Measurements from ENCODE around the gene STK11. TPM values are rescaled to one million over a fixed set of nuclear protein-coding genes. Genes with fewer than 3 reads are reported as not detected.
A peak's percentile ranks its signal among the peaks of the same experiment; 100 is the strongest.

Gene STK11
- total and polyA plus RNA-seq, 2 of the 4 experiments (the other 2 are of a cell fraction), result 39.3 to 42.8 TPM

DNA sequence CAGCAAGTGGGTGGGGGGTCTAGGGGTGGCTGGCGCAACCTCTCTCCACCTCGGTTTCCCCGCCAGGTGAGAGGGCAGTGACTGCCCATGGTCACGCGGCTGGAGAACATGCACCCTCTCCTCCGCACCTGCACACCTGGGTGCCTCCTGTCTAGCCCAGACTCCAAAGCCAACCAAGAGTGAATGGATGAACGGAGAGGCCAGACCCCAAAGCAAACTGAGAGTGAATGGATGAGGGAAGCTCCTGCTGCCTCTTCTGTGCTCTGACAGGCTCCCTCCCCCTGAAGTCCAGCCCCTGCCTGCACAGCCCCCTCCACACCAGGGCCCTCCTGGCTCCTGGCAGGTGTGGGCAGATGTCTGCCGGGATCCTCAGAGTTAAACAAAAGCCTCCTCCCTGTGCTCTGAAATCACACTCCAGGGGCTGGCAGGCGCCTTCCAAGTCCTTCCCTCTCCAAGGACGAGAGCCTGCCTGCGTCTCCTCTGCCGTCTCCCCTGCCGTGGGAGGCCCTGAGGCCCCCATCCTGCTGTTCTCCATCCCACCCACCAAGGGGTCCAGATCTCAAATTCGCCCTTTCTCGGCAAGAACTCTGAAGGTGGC is 33.7 kb upstream of the STK11 start:
- peak overlapping the region; percentile 82 for H2AK9ac ChIP-seq (replicated peaks; ENCODE audit: low read depth, low read length, poor library complexity)
- H3K14ac ChIP-seq (replicated peaks; ENCODE audit: low read depth, low read length), result peak overlapping the region; percentile 81
- POLR2A ChIA-PET (ENCODE audit: unreplicated experiment), result no interaction called here
- in situ Hi-C loops (cut with MboI; ENCODE audit: low sequenced_read_pairs) (no loop called here), intact Hi-C loops (cut with micrococcal nuclease) (loop anchor here (5.0 kb wide), 1 partner anchor 40 kb away; no protein-coding TSS in a partner anchor), dilution Hi-C loops (cut with HindIII; ENCODE audit: low sequenced_read_pairs, unreplicated experiment) (no loop called here)
- CTCF ChIA-PET, result no interaction called here
- H3K23ac ChIP-seq (ENCODE audit: low read depth, low read length), result peak overlapping the region; percentile 76
- peaks cover 7% of the 10 kb centered on the region for H3K36me3 ChIP-seq (ENCODE audit: control insufficient read depth, insufficient read depth, low read length)
- H3K27ac ChIP-seq (ENCODE audit: insufficient read depth, low read length), result peak overlapping the region; percentile 99
- peak overlapping the region; percentile 68 to 92; a peak in 3 of 4 replicates for H4K8ac ChIP-seq (ENCODE audit: low read depth in 2 of 2, low read length in 2 of 2)
- H4K91ac ChIP-seq (ENCODE audit: insufficient read depth, low read depth, low read length), result peak overlapping the region; percentile 92
- H3K4me1 ChIP-seq (ENCODE audit: control insufficient read depth, insufficient read depth, low read length), result peaks cover 37% of the 10 kb centered on the region
- H3K9me1 ChIP-seq (ENCODE audit: insufficient read depth, low read length), result peaks cover 20% of the 10 kb centered on the region
- H3K4me2 ChIP-seq (ENCODE audit: low read depth, low read length), result peak overlapping the region; percentile 90
- peaks cover 53% of the 10 kb centered on the region for H4K20me1 ChIP-seq (ENCODE audit: insufficient read depth, low read length)
- no peak for TF ChIP-seq CEBPB (IDR thresholded peaks at IDR 0.05; ENCODE audit: low read depth, low read length)
- TF ChIP-seq BHLHE40 (IDR thresholded peaks at IDR 0.05; ENCODE audit: low read depth, low read length), result no peak
- TF ChIP-seq FOS (IDR thresholded peaks at IDR 0.05; ENCODE audit: low read depth, low read length), result no peak
- TF ChIP-seq, protein P1, sequence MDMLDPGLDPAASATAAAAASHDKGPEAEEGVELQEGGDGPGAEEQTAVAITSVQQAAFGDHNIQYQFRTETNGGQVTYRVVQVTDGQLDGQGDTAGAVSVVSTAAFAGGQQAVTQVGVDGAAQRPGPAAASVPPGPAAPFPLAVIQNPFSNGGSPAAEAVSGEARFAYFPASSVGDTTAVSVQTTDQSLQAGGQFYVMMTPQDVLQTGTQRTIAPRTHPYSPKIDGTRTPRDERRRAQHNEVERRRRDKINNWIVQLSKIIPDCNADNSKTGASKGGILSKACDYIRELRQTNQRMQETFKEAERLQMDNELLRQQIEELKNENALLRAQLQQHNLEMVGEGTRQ (IDR thresholded peaks at IDR 0.05; ENCODE audit: low read depth, low read length), result no peak
- TF ChIP-seq SMC3 (IDR thresholded peaks at IDR 0.05; ENCODE audit: low read depth, low read length), result no peak
- no peak for TF ChIP-seq RFX5 (IDR thresholded peaks at IDR 0.05; ENCODE audit: low read depth, low read length)
- TF ChIP-seq CTCF (conservative IDR thresholded peaks at IDR 0.05; ENCODE audit: low read depth, low read length), result no peak
- TF ChIP-seq MAFK (IDR thresholded peaks at IDR 0.05; ENCODE audit: low read depth, low read length), result no peak
- TF ChIP-seq NFE2L2 (IDR thresholded peaks at IDR 0.05; ENCODE audit: low read depth, low read length), result no peak
- no peak for TF ChIP-seq POLR2A (IDR thresholded peaks at IDR 0.05; ENCODE audit: low read depth, low read length)
- no peak for TF ChIP-seq MXI1 (IDR thresholded peaks at IDR 0.05; ENCODE audit: borderline replicate concordance, low read depth, low read length)
- TF ChIP-seq RCOR1 (IDR thresholded peaks at IDR 0.05; ENCODE audit: insufficient replicate concordance, low read length), result no peak
- TF ChIP-seq ELK1 (IDR thresholded peaks at IDR 0.05; ENCODE audit: borderline replicate concordance, low read depth, low read length), result no peak
- peak overlapping the region; percentile 60 for H2BK120ac ChIP-seq (ENCODE audit: low read depth, low read length)
- peak overlapping the region; percentile 83 for H2AK5ac ChIP-seq (ENCODE audit: low read depth, low read length)
- no TSS peak for BruUV-seq (replicated peaks)
- peak overlapping the region; percentile 92 for H3K4me3 ChIP-seq (ENCODE audit: insufficient read depth, low read depth, low read length)
- no peak overlapping the region; the same call in 1 of the 2 replicates for H3K18ac ChIP-seq (ENCODE audit: low read depth, low read length)
- H2BK15ac ChIP-seq (ENCODE audit: low read depth, low read length), result no peak overlapping the region
- H2BK5ac ChIP-seq (ENCODE audit: low read depth, low read length, poor library complexity, severe bottlenecking), result peak overlapping the region; percentile 72
- peaks cover 2% of the 10 kb centered on the region; the same call in 1 of the 2 replicates for H3K9me3 ChIP-seq (ENCODE audit: control insufficient read depth, insufficient read depth, low read length)
- peak overlapping the region; percentile 94 for H3K4ac ChIP-seq (ENCODE audit: low read depth, low read length)
- peak overlapping the region; percentile 44; the same call in 1 of the 2 replicates for H4K5ac ChIP-seq (ENCODE audit: low read depth, low read length)
- DNase-seq (no peak), ATAC-seq (ENCODE audit: low read depth) (no peak)
- WGBS, 2 experiments (ENCODE audit: extremely low coverage in 2 of 2, insufficient read length in 1 of 2), result 31% methylated on average over 8 of the region's 15 CpGs; no CpG with 5 or more reads in 1 of the 2 experiments
- no peak overlapping the region for H3K56ac ChIP-seq (ENCODE audit: extremely low read depth, insufficient read depth, low read length)
- peak overlapping the region; percentile 99 for H3K9ac ChIP-seq (ENCODE audit: low read depth, low read length)
- no peaks in the 10 kb centered on the region for H3K27me3 ChIP-seq (ENCODE audit: control insufficient read depth, insufficient read depth, low read length)
- H3K79me1 ChIP-seq (ENCODE audit: low read depth in 1 of 2, low read length in 2 of 2), result peaks cover 6 to 68% of the 10 kb centered on the region in 2 experiments; a peak in 3 of 4 replicates
- H2BK20ac ChIP-seq (ENCODE audit: low read depth, low read length), result no peak overlapping the region
- peak overlapping the region; percentile 66 for H2AFZ ChIP-seq (replicated peaks; ENCODE audit: low read length, poor library complexity)

All from IMR-90 (cell line).